GM21619 (cell line): ENCODE measurements around the gene MTA1.

Source experiments
- ATAC-seq: cut with Tn5 transposase; IDR thresholded peaks from one replicate; pipeline ENCODE4 v1.9.1; 2021; ENCODE audit not compliant: unreplicated experiment

MTA1 gene

DNA sequence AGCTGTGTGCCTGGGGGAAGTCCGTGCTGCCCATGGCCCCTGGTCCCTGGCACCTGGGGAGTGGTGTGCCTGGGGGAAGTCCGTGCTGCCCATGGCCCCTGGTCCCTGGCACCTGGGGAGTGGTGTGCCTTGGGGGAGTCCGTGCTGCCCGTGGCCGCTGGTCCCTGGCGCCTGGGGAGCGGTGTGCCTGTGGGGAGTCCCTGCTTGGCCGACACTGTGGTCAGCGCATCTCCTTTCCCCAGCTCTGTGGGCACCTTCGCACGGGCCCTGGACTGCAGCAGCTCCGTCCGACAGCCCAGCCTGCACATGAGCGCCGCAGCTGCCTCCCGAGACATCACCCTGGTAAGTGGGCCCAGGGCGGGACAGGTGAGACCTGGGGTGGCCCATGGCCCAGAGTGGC is 40.5 kb downstream of the MTA1 start:
- ATAC-seq, result no peak

GRCh38 chr14:105460616-105461015 is 41.0 kb downstream of the MTA1 start:
- ATAC-seq, result no peak

- no peak for ATAC-seq
Measured at GRCh38 chr14:105461903-105462302, 42.3 kb downstream of the MTA1 start.

DNA sequence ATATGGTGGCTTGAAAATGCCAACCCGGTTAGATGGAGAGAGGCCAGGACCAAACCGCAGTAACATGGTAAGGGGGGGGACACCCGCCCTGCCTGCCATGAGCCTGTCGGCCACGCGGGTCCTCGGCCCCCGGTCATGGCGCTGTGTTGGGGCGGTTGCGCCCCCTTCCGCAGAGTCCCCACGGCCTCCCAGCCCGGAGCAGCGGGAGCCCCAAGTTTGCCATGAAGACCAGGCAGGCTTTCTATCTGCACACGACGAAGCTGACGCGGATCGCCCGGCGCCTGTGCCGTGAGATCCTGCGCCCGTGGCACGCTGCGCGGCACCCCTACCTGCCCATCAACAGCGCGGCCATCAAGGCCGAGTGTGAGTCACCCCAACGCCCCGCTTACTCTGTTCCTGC is 44.9 kb downstream of the MTA1 start:
- no peak for ATAC-seq

- ATAC-seq, result no peak
Measured at GRCh38 chr14:105465209-105466031, 45.8 kb downstream of the MTA1 start.

DNA sequence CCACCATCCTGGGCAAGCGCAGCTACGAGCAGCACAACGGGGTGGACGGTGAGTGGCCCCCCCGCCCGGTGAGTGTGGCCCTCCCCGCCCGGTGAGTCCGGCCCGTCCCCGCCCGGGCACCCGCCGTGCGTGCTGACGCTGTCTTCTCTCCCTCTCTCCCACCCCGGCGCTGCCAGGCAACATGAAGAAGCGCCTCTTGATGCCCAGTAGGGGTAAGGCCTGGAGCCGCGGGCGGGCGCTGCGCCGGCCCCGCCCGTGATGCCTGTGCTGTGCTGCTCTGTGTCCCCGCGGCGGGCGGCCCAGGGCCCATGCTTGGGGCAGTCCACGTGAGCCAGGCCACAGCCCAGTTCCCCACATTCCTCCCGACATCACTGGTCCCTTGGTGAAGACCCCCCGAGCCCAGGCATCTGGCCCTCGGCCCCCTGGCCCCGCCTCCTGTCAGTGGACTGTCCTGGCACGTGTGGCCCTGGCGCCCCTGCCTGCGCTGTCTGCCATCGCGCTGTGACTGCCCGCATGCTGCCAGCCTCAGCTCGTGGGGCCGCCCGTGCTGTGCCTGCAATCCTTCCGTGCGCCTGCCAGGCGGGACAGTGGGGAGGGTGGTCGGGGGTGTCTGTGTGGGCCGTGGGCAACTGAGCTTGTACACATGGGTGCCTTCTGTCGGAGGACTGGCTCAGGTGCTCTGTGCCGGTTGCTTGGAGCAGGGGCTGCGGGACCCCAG is 47.1 kb downstream of the MTA1 start:
- ATAC-seq, result no peak

DNA sequence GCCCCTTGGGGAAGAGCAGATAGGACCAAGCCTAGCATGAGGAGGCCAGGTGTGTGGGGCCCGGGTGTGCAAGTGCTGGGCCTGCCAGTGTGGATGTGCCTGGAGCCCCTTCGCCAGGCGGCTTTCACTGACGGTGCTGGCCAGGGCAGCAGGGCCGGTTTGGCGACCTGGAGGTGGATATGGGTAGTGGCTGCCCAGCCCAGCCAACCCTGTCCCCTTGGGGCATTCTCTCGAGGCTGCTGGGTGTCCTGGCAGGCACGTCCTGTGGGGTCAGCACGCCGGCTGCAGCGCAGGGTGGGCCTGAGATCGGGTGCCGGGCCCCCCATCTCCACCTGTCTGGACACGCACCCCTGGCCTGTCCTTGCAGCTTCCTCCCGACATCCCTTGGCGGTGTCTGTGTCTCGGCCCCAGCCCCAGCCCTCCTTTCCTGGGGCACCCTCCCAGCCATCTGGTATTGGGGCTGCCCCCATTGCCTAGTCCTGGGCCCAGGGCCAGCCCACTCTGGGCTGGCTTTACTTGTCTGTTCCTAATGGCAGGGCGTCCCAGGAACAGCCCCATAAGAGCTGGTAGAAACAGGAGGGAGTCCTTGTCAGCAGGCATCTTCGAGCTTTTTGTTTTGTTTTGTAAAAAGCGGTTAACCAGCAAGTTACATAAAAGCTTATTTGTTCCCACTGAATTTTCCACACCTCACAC is 47.8 kb downstream of the MTA1 start:
- ATAC-seq, result no peak

DNA sequence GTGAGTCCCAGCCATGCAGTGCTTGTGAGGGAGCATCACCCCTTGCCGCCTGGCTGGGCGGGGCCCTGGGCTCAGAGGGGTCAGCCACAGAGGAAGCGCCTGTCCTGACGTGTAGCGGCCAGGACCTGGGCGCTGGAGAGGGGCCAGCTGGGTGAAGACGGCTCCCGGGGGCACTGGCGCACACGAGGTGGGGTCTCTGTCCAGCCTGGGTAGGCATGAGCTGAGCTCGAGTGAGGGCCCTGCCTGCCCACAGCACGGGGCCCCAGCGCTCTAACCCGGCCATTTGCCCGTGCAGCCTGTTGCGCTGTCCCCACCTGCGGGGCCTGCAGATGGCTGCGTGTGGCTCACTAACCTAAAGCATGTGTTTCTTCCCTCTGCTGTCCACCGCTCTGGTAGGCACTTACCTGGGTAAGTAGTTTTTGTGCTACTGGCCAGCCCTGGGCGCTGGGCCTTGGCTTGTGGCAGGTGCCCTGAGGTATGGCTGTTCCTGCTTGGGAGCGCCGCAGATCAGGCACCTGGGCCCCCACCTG is 48.4 kb downstream of the MTA1 start:
- no peak for ATAC-seq

DNA sequence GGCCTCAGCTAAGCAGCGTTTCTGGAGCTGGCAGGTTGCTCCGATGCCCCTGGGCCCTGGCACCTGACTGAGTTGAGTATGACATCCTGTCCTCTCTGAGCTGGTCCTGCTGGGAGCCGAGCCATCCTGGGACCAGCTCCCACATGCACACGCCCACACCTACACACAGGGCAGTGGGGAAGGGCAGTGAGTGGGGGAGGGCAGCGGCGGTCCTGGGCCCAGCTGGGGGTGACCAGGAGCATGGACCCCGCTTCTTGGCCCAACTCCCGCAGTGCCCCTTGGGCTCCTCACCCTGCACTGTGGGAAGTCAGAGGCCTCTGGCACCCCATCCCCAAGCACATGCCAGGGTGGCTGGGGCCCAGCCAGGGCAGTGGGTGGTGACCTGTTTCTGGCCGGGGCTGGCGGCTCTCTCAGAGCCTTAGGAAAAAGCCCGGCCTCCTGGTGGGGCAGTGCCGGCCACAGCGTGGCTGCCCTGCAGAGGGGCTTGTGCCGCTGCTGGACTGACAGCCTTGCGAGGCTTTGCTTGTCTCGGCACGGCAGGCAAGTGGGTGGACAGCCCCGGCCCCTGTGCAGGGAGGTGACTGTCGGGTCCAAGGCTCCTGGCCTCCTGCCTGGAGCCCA is 49.1 kb downstream of the MTA1 start:
- ATAC-seq, result no peak

DNA sequence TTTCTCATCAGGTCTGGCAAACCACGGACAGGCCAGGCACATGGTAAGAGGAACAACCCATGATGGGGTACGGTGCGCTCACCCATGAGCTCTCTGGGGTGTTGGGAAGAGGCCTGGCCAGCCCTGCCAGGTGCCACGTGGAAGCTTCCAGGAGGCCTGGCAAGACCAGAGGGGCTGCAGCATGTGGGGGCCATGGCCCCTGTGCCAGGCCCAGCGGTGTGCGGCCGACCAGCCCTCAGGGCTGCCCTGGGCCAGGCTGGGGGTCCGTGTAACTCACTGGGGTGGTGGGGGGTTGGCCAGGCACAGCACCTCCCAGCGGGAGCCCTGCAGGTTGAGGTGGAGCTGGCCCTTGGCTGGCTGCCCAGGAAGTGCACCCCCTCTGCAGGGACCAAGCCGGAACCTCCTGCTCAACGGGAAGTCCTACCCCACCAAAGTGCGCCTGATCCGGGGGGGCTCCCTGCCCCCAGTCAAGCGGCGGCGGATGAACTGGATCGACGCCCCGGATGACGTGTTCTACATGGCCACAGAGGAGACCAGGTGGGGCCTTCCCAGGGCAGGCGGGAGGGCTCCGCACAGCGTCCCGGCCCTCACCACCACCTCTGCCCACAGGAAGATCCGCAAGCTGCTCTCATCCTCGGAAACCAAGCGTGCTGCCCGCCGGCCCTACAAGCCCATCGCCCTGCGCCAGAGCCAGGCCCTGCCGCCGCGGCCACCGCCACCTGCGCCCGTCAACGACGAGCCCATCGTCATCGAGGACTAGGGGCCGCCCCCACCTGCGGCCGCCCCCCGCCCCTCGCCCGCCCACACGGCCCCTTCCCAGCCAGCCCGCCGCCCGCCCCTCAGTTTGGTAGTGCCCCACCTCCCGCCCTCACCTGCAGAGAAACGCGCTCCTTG is 50.1 kb downstream of the MTA1 start:
- ATAC-seq, result no peak

GRCh38 chr14:105470350-105471296 is 51.0 kb downstream of the MTA1 start:
- ATAC-seq, result no peak

- no peak for ATAC-seq
Measured at GRCh38 chr14:105471297-105471821, 51.7 kb downstream of the MTA1 start.

DNA sequence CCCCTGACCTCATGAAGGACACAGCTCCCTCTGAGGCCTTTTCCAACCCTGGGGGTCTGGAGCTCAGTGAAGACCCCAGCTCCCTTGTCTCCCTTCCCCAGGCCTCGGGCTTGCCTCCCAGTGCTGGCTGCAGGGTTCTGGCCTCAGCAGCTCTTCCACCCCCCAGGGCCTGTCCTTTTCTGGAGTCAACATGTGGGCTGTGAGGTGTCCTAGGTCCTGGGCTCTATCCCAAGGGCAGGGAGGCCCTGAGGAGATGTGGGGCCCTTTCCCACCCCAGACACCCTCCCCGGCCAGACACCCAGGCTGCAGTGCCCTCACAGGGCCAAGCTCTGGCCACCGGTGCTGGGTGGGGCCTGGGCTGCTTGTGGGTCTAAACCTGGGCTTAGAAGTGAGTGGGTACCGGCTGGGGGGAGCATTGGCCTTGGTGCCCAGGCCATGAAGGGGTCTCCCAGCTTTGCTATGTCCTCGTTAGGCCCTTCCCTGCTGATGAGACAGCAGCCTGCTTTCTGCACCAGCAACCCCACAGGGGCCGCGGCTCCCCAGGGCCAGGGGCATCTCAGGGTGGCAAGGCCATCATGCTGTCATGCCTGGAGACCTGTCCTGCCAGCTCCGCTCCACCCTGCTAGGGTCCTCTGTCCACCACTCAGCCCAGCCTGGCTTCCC is 52.3 kb downstream of the MTA1 start:
- ATAC-seq, result no peak

DNA sequence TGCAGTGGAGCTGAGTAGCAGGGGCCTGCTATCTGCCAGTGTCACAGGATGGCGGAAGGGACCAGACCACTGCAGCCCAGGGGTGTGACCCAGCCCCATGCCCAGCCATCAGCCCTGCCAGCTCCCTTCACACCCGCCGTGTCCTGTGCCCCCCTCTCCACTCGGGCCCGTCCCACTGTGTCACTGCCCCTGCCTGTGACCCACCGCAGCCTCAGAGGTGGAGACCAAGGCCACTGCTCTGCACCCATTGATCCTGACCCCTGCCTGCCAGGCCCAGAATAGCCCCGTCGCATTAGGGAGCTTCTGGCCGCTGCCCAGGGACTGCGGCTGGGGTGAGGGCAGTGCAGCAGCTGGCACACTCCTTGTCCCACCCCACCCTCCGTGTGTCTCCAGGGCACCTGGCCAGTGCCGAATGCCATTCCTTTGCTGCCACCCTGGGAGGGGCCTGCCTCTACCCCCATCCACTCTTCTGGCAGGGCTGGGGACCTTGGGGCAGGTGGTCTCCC is 52.9 kb downstream of the MTA1 start:
- ATAC-seq, result no peak

GRCh38 chr14:105473033-105473676 is 53.5 kb downstream of the MTA1 start:
- ATAC-seq, result no peak

DNA sequence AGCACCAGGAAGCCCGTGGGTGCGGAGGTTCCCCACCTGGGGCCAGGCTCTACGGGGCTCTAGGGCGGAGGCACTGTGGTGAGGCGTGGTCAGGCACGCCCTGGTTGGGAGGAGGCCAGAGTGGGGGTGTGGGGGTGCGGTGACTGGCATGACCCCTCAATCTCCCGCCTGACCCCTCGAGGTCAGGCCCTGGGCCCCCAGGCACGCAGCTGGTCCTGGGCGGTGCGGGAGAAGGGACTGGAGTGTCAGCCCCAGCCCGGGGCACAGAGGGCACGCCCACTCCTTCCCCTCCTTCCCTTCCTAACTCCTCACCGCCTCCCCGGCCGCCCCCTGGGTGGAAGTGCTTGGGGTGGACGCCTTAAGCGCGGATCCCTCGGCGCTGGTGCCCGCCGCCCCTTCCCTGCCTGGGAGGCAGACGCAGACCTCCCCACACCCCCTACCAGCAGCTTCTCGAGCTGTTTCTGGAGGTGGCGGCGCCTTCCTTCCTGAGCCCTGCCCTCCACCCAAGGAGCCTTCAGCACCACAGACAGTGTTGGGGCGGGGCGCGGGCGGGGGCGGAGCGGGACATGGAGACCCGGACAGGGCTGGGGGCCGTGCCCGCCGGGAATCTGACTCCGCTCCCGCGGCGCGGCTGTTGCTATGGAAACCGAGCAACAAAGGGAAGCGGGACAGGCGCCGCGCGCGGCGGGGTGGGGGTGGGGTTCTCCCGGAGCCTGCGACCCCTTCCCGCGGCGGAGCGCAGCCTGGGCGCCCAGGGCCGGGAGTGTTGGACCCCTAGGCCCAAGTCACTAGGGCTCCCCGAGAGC is 54.3 kb downstream of the MTA1 start:
- no peak for ATAC-seq
